DLD1 (cell line): ENCODE measurements around the gene RSAD2.
"Not testable (repeated sequence)": the region's sequence is repeated elsewhere in the genome, so short reads cannot be mapped to it uniquely, and the experiment has no call there.

Experiments
- in situ Hi-C: cut with HindIII; loops from 2 replicates; pipeline ENCODE4 v1.10.0; 2017; ENCODE audit warnings: low sequenced_read_pairs

RSAD2 gene

GRCh38 chr2:6902581-6902980, 25.0 kb downstream of the RSAD2 start:
- in situ Hi-C loops: not testable (repeated sequence)

DNA sequence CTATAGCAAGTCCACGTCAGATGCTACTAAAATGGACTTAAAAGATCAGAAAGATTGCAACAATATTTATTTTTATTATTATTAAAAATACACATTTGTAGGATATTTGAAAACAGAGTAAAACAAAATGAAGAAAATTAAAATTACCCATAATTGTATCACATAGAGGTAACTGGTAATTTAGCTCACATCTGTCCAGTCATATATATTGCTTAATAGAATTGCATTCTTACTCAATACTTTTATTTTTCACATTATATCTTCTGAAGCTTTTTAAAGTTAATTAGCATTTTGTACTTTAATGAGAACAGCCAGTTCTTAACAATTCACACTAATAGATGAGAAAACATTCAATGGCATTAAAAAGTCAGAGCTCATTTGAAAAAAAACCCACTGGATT, 28.1 kb downstream of the RSAD2 start:
- in situ Hi-C loops: no loop called here

DNA sequence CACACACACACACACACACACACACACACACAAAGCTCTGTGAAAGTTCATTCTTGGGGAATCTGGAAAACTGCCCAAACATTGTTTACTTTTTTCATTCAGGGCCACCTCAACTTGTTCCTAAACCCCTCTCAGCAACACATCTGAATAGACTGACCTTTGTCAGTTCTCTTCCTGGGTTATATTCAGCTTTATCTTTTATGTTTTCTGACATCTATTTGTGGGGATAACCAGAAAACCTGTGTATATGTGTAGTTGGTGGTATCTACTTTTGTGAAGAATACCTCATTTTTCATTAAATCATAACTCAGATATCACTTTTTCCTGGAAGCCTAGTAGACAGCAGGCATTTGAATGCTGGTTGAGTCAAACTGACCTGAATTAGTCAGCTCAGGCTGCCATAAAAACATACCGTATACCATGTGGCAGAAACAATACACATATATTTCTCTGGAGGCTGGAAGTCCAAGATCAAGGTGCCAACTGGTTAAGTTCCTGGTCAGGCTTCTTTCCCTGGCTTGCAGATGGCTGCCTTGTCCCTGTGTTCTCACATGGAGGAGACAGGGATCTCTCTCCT, 28.7 kb downstream of the RSAD2 start:
- in situ Hi-C loops: no loop called here

DNA sequence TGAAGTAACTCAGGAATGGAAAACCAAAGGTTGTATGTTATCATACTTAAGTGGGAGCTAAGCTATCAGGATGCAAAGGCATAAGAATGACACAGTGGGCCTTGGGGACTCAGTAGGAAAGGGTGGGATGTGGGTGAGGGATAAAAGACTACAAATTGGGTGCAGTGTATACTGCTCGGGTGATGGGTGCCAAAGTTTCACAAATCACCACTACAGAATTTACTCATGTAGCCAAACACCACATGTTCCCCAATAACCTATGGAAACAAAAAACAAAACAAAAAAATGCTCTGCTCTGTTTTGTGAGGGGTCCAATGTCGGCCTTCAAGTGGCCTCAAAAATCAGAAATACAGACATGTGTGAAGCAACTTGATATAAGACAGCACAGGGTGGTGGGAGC, 30.7 kb downstream of the RSAD2 start:
- in situ Hi-C loops: no loop called here

DNA sequence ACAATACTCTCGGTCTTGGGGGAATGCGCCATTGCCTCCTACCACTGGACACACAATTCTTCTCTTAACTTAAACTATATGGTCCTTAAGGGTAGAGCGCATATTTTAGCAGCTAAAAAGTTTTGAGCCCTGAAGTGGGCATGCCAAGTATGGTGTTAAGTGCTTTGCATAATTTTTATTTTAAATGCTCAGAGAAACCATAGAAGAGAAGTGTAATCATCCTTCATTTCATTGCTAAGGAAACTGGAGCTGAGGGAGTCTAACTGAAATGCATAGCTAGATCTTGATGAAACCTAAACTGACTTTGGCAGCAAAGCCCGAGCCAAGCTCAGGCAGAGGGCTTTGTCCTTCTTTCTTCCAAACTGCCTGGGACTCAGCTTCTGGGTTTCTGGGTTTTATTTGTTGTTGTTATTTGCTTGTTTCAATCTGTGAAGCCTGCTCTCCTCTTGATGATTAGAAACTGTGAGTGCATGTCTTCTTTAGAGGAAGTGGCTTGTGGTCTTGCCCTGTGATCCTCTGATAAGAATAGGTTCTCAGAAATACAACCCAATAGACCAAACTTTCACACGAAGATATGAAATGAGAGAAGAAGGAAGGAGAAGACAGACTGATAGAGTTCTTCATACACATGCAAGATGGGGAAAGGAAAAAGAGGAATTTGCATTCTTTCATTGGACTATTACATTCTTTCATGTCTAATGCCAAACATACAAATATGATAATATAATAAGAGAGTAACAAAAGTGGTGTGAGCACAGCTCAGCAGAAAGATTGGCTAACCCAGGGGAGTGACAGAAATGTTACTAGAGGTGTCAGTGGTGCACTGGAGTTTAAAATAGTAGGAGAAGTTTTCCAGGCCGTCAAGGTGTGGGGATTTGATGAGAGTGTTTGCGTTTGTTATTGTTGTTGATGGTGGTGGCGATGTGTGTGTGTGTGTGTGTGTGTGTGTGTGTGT, 32.1 kb downstream of the RSAD2 start:
- in situ Hi-C loops: no loop called here

DNA sequence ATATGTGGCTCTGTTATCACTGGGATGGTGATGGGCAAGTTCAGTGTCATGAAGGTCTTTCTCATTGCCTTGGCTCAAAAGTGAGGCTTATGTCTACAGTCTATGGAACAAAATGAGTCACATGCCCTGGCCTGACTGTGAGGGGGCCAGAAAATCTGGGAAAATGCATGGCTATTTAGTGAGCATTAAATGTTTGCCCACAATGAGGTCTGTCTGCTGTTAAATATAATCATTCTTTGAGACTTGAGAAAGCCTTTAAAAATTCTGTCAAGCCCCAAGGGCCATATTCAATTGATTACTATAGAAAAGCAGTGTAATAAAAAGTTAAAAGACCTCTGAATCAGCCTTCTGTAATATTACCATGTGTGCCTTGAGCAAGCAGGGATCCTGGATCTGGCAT, 34.1 kb downstream of the RSAD2 start:
- in situ Hi-C loops: no loop called here

GRCh38 chr2:6913415-6914157, 36.0 kb downstream of the RSAD2 start:
- in situ Hi-C loops: no loop called here

GRCh38 chr2:6914828-6915227, 37.3 kb downstream of the RSAD2 start:
- in situ Hi-C loops: no loop called here

DNA sequence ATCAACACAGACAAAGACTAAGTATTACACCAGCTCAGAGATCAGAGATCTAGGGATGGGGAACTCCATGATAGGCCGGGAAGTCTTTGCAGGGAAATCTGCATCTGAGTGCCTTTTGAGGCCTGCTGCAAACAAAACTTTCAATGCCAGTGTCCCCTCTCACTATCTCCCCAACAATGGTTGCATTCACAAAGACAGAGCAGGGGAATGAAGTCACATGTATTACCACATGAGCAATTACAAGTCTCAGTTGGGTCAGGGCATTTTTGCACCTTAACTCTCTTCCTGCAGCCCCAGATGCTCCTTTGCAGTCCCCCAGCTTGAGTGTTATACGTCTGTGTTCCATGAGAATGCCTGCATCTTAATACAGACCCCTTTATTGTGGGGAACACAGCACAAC, 37.8 kb downstream of the RSAD2 start:
- in situ Hi-C loops: no loop called here

- in situ Hi-C loops: no loop called here
Measured at GRCh38 chr2:6916224-6916623, 38.6 kb downstream of the RSAD2 start.

- in situ Hi-C loops: no loop called here
Measured at GRCh38 chr2:6916736-6917070, 39.1 kb downstream of the RSAD2 start.

DNA sequence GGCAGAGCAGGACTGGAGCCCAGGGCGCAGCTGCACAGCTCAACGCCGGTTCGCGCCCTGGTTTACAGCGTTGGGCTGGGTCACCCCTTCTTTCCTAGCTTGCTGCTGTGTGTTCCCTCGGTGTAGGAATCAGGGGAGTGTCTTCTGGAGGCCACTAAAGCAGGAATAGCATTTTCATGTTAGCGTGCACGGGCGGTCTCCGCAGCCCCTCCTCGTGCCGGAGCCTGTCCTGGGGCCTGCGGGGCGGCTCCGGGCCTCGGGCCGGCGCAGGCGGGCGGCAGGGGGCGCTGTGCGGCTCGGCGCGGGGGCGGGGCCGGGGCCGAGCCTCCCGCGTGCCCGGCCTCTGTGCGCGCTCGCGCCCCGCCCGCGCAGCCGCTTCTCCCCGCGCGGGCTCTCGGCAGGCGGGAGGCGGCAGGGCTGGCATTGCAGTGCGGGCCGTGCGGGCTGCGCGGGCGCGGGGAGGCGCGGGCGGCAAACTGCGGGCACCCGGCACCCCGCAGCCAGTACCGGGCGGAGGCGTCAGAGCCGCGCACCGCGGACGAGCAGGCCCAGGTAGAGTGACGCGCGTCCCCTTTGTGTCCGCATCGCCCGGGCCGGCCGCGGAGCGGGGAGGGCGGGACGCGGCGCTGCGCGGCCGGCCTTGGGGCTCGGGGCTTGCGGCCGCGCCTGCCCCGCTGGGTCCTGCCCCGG, 39.6 kb downstream of the RSAD2 start, which contains the start of gene RNF144A:
RNF144A (plus strand) TSS at position 342 of the 690 bp plus-strand sequence. CDS start 79,515 bp downstream, outside the sequence.
- in situ Hi-C loops: no loop called here

- in situ Hi-C loops: no loop called here
Measured at GRCh38 chr2:6917761-6918421, 40.3 kb downstream of the RSAD2 start.

- in situ Hi-C loops: no loop called here
Measured at GRCh38 chr2:6919901-6920742, 42.5 kb downstream of the RSAD2 start.

GRCh38 chr2:6920743-6921064, 43.1 kb downstream of the RSAD2 start:
- in situ Hi-C loops: no loop called here

DNA sequence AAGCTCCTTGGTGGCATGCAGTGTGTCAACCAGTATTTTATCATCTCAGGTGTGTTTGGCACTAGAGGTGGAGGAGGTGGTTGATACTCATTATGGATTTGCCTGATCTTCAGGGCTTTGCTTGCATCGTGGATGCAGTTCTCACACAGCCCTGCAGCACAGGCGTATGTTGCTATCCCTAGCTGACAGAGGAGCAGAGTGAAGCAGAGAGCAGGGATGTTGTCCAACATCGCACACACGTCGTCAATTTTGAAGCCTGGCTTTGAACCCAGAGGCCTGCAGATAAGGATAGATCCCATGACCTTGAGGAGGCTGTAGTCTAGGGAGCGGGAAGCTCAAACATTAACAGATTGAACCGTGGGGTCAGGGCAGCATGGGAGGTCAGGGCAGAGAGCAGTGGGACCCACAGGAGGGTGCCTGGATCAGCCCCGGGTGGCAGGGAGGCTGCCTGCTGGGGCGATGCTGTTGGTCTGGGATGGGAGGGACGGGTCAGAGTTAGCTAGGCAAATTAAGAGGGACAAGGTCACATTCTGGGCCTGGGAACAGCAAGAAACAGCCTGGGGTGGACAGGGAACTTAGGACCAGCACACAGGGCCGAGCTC, 43.8 kb downstream of the RSAD2 start:
- in situ Hi-C loops: no loop called here

GRCh38 chr2:6922201-6922656, 44.7 kb downstream of the RSAD2 start:
- in situ Hi-C loops: no loop called here

DNA sequence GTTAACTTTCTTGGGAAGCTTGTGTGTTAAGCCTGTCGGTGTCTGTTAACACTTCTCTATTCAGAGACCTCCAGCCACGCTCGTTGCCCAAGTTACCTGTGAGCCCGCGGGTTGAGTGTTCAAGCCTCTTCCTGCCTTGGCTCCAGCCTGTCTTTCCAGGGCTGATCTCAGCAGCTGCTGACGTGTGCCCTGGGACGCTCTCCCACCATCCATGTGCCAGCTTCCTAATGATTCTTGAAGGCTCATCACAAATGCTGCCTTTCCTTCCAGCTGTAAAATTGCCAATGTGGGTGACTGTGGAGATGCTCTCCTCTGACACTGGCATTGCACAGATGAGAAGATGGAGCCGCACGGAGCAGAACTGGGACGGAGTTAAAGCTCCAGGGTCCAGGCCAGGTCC, 45.7 kb downstream of the RSAD2 start:
- in situ Hi-C loops: no loop called here
